Lung (tissue), 12 donors: ENCODE measurements around the gene ETHE1. TPM values are rescaled to one million over a fixed set of nuclear protein-coding genes. Genes with fewer than 3 reads are reported as not detected.

Source experiments
- ATAC-seq: fragments of 200-7000 bp; cut with Tn5 transposase; one replicate; pipeline ENCODE4 v1.9.1; 2020; ENCODE audit warnings: moderate number of reproducible peaks; ENCODE audit not compliant: insufficient read depth, low FRiP score
- DNase-seq, 3 donors: peaks; one replicate each; pipeline ENCODE4 v3.0.0-alpha.2; 2013 to 2017
- H3K27ac ChIP-seq, 2 donors: one replicate each; pipeline ENCODE4 v1.5.1; 2013; ENCODE audit warnings: mild to moderate bottlenecking in 2 of 2, moderate library complexity in 2 of 2, control low read depth in 1 of 2, inconsistent platforms in 1 of 2, low read depth in 1 of 2, low read length in 1 of 2
- H3K27me3 ChIP-seq, 3 donors: one replicate each; pipeline ENCODE4 v1.5.1; 2013; ENCODE audit warnings: low read length in 2 of 3; ENCODE audit not compliant: control insufficient read depth in 3 of 3, insufficient read depth in 3 of 3
- H3K36me3 ChIP-seq, 4 donors: one replicate each; pipeline ENCODE4 v1.5.1; 2013; ENCODE audit warnings: low read length in 4 of 4, mild to moderate bottlenecking in 1 of 4, moderate library complexity in 1 of 4; ENCODE audit not compliant: control insufficient read depth in 4 of 4, insufficient read depth in 4 of 4
- H3K4me1 ChIP-seq, 5 donors: one replicate each; pipeline ENCODE4 v1.5.1; 2013; ENCODE audit warnings: low read length in 5 of 5, mild to moderate bottlenecking in 2 of 5, moderate library complexity in 1 of 5; ENCODE audit not compliant: control insufficient read depth in 5 of 5, insufficient read depth in 5 of 5
- H3K4me3 ChIP-seq: one replicate; pipeline ENCODE4 v1.5.1; 2013; ENCODE audit warnings: mild to moderate bottlenecking, control low read depth, moderate library complexity
- H3K9ac ChIP-seq, 2 donors: one replicate each; pipeline ENCODE4 v1.5.1; 2013; ENCODE audit warnings: low read length in 2 of 2, control low read depth in 1 of 2; ENCODE audit not compliant: insufficient read depth in 1 of 2
- H3K9me3 ChIP-seq, 4 donors: one replicate each; pipeline ENCODE4 v1.5.1; 2013; ENCODE audit warnings: low read length in 3 of 4, mild to moderate bottlenecking in 1 of 4, moderate library complexity in 1 of 4; ENCODE audit not compliant: control insufficient read depth in 4 of 4, insufficient read depth in 3 of 4
- CTCF ChIP-seq: IDR thresholded peaks from 2 replicates; pipeline ENCODE4 v1.5.1; 2012; ENCODE audit warnings: mild to moderate bottlenecking; ENCODE audit errors: control extremely low read depth, extremely low read depth
- WGBS, 2 donors: extraction: QIAGEN DNeasy Blood & Tissue Kit; methylation state at CpG; one replicate each; pipeline ENCODE4 v1.1.7; 2013; 5-methylcytosine and 5-hydroxymethylcytosine counted together
- polyA plus RNA-seq, 2 donors: library from polyadenylated mRNA; stranded (reverse); fragments of 200-250 nt; gene quantifications; one replicate each; pipeline ENCODE4 v1.2.1, GENCODE V29; 2013
- total RNA-seq, 2 donors: library from RNA; depleted of rRNA in 1 of 2; stranded (reverse); fragments of >200 nt in 1 of 2; gene quantifications; one replicate each; pipeline ENCODE4 v1.2.1, GENCODE V29; 2014 to 2021
- donor health status: control.
- donor health status: control.
- donor health status: Bipolar disorder and iron deficiency.
- donor health status: healthy.
- donor health status: DM: yes; HTN: yes; CAD: no.

ETHE1 gene
- total and polyA plus RNA-seq, 4 donors, result 15.0 to 76.9 (median 37.5) TPM

DNA sequence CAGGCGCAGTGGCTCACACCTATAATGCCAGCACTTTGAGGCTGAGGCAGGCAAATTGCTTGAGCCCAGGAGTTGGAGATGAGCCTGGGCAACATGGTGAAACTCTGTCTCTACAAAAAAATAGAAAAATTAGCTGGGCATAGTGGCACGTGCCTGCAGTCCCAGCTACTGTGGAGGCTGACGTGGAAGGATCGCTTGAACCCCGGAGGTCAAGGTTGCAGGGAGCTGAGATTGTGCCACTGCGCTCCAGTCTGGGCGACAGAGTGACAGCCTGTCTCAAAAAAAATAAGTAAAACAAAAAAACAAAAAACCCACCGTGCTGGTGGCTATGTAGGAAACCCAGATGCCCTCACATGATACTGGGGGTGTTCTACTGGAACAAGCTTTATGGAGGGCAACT, 38.8 kb downstream of the ETHE1 start:
- no peak for ATAC-seq
- H3K9ac ChIP-seq, result no peak overlapping the region
- no peaks in the 10 kb centered on the region for H3K4me1 ChIP-seq
- H3K4me3 ChIP-seq, result no peak overlapping the region
- 88 to 90% methylated on average over 8 of the region's 8 CpGs for WGBS, 2 donors
- H3K27me3 ChIP-seq, result no peaks in the 10 kb centered on the region
- H3K9me3 ChIP-seq, result no peaks in the 10 kb centered on the region
- H3K27ac ChIP-seq, result no peak overlapping the region
- DNase-seq, result no peak
- no peaks in the 10 kb centered on the region for H3K36me3 ChIP-seq
- no peak for TF ChIP-seq CTCF

GRCh38 chr19:43486412-43486811, 40.6 kb downstream of the ETHE1 start:
- H3K4me1 ChIP-seq, result no peaks in the 10 kb centered on the region
- no peaks in the 10 kb centered on the region for H3K36me3 ChIP-seq
- H3K4me3 ChIP-seq, result no peak overlapping the region
- ATAC-seq (no peak), DNase-seq (no peak)
- no peak overlapping the region for H3K9ac ChIP-seq
- no peak overlapping the region for H3K27ac ChIP-seq
- no peaks in the 10 kb centered on the region for H3K9me3 ChIP-seq
- TF ChIP-seq CTCF, result no peak
- no peaks in the 10 kb centered on the region for H3K27me3 ChIP-seq
- 96 to 98% methylated on average over 7 of the region's 7 CpGs for WGBS, 2 donors

DNA sequence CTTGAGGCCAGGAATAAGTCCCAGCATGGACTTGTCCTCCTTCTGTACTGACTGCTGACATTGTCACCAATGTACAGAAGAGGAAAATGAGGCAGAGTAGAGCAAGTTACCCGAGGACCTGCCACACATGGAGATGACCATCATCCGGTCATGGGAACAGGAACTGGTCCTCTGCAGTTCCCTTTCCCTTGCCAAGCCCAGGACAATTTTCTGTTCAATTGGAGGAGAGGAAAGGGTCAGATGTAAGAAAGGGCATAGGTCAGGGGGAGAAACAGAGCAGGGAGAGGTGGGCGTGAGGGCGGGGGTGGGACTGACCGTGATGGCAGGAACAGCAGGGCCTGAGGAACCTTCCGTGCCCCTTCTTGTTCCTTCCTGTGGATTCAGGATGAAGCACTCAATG, 41.0 kb downstream of the ETHE1 start:
- H3K9ac ChIP-seq, result no peak overlapping the region
- DNase-seq (no peak), ATAC-seq (no peak)
- H3K27ac ChIP-seq, result no peak overlapping the region
- H3K4me1 ChIP-seq, result no peaks in the 10 kb centered on the region
- no peaks in the 10 kb centered on the region for H3K9me3 ChIP-seq
- 76 to 78% methylated on average over 6 of the region's 6 CpGs for WGBS, 2 donors
- no peaks in the 10 kb centered on the region for H3K27me3 ChIP-seq
- H3K36me3 ChIP-seq, result no peaks in the 10 kb centered on the region
- TF ChIP-seq CTCF, result no peak
- no peak overlapping the region for H3K4me3 ChIP-seq

GRCh38 chr19:43483281-43483680, 43.7 kb downstream of the ETHE1 start:
- 96 to 97% methylated on average over 6 of the region's 6 CpGs for WGBS, 2 donors
- no peaks in the 10 kb centered on the region for H3K36me3 ChIP-seq
- no peaks in the 10 kb centered on the region for H3K9me3 ChIP-seq
- no peak overlapping the region for H3K27ac ChIP-seq
- no peaks in the 10 kb centered on the region for H3K4me1 ChIP-seq
- no peak for TF ChIP-seq CTCF
- no peak overlapping the region for H3K9ac ChIP-seq
- ATAC-seq (no peak), DNase-seq (no peak)
- H3K4me3 ChIP-seq, result no peak overlapping the region
- no peaks in the 10 kb centered on the region for H3K27me3 ChIP-seq
